HG02973 (cell line): ENCODE measurements around the gene MTHFR.

ENCODE experiments used
- ATAC-seq: cut with Tn5 transposase; IDR thresholded peaks from one replicate; pipeline ENCODE4 v1.9.1; 2021; ENCODE audit warnings: moderate library complexity; ENCODE audit not compliant: unreplicated experiment

Gene MTHFR

DNA sequence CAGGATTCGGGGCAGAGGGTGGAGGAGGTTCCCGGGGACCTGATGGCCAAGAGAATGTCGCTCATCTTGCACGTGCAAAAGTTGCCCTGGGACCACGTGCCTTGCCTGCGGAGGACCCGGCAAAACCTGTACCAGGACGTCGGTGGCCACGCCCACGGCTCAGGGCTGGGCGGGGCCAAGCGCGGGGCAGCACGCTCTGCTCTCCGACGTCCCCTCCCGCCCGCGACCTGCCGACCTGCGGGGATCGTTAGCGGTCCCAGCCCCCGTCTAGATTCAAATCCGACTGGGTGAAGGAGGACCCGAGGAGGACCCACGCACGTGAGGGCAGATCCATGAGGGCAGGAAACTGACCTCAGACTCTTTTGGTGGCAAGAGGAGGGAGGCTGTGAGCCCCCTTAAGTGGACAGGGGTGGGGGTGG lies 43.8 kb downstream of the MTHFR start, which contains the start of gene C1orf167:
TSS of gene C1orf167 (plus strand) at position 206 of the 419 bp plus-strand sequence. CDS start 2,208 bp downstream, outside the sequence.
- no peak for ATAC-seq

DNA sequence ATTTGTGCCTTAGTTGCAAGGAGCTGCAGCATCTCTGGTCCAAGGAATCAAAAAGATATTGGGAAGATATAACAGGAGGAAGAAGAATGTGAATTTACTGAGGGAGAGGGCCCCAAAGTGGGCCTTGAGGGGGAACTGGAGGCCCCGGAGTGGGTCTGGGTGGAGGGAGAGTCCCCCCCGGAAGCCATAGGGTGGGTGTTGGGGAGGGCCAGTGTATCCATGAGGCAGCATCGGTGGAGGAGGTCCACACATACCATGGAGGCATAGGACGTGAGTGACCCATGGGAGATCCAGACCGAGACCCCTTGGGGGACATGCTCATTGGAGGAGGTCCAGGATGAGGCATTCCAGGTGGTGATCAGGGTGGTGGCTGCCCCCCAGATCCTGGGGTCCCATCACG lies 44.5 kb downstream of the MTHFR start:
- no peak for ATAC-seq

DNA sequence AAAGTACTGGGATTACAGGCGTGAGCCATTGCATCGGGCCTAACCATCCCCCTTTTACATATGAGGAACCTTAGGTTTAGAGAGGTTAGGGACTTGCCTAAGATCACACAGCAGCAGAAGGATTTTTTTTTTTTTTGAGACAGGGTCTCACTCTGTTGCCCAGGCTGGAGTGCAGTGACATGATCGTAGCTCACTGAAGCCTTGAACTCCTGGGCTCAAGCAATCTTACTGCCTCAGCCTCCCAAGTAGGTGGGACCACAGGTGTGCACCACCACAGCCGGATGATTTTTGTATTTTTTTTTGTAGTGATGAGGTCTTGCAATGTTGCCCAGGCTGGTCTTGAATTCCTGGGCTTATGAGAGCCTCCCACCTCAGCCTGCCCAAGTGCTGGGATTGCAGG lies 46.0 kb downstream of the MTHFR start:
- no peak for ATAC-seq

DNA sequence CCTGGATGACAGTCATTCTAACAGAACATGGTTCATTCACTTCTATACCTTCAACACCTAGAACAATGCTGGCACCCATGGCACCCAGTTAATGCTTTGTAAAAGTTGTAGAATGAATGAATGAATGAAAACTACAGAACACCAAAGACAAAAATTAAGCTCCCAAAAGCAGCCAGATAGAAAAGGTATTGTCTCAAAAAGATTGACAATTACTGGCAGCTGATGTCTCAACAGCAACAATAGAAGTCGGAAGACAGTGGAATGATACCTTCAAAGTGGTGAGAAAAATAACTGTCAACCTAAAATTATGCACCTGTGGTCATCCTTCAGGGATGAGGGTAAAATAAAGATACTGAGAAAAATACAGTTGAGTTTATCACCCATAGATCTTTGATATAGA lies 48.7 kb downstream of the MTHFR start:
- ATAC-seq, result no peak

DNA sequence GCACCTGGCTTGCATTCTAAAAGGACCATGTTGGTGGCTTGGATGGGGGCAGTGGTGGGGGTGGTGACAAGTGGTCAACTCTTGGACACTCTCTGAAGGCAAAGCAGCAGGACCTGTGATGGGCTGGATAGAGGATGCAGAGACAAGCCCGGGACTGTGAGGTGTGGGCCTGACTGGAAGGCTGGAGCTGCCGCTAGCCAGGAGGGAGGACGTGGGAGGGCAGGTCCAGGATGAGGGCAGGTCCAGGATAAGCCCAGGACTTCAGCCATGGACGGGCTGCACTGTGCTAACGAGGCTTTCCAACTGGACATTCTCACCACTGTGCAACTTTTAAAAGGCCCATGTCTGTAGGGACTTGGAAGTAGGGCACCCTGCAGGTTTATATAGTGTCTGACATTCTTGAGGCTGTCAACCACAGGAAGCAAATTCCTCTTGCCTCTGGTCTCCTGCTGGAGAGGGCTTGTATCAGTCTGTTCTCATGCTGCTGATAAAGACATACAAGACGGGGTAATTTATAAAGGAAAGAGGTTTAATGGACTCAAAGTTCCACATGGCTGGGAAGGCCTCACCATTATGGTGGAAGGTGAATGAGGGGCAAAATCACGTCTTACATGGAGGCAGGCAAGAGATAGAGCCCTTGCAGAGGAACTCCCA lies 52.1 kb downstream of the MTHFR start:
- no peak for ATAC-seq

DNA sequence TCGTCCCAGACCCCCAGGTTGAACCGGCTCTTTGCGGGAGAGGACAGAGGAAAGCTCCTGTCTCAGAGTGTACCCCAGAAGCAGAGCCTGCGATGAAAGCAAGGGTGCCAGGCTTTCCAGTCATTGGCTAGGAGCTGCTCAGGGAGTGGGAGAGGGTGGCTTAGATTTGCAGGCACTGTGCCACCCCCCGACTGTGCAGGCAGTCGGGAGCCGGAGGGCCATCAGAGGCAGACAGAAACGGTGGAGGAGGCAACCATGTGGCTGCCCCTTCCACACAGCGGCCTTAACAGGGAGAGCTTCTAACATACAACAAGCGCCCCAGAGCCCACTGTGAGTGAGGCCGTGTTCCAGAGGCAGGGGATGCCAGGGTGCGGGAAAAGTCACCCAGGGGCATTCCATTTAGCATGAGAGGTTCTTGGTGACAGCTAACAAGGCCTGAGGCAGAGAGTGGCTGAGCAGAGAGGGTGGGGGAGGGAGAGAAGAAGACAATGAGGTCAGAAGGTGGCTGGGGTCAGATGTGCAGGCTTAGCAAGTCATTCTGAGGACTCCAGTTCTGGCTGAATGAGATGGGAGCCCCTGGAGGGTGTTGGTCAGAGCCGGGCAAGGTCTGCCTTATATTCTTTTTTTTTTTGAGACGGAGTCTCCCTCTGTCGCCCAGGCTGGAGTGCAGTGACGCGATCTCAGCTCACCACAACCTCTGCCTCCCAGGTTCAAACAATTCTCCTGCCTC lies 53.2 kb downstream of the MTHFR start:
- no peak for ATAC-seq

DNA sequence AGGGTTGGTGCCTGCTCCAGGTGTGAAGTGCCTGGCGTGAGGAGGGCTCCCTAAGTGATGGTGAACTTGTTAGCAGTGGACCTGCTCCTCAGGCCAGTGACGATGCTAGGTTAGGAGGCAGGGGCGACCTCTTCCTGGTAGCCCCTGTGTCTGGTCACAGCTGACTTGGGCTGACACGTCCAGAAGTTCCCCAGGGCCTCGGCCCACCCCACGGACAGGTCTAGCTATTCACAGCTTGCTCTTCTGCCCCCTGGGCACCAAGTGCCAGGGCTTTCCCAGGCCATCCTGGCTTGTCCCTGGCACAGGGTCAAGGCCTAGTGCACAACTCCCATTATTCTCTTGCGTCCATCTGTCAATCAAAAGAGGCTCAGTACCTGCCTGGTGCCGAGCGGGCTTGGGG lies 54.7 kb downstream of the MTHFR start:
- ATAC-seq, result no peak

DNA sequence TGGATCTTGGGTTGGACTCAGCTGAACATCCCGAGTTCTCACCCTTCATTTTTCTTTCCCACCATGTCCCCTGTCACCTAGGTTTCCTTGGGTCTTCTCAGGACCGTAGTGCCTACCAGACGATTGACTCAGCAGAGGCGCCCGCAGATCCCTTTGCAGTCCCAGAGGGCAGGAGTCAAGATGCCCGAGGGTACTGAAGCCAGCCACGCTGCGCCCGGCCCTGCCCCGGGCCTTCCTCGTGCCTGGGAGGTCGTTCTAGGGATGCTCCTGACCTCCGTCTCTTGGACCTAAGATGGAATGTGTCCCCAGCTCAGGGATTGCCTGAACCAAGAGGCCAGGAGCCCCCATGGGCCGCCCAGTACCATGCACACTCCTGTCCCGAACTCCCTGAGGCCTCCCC lies 55.8 kb downstream of the MTHFR start:
- ATAC-seq, result no peak

DNA sequence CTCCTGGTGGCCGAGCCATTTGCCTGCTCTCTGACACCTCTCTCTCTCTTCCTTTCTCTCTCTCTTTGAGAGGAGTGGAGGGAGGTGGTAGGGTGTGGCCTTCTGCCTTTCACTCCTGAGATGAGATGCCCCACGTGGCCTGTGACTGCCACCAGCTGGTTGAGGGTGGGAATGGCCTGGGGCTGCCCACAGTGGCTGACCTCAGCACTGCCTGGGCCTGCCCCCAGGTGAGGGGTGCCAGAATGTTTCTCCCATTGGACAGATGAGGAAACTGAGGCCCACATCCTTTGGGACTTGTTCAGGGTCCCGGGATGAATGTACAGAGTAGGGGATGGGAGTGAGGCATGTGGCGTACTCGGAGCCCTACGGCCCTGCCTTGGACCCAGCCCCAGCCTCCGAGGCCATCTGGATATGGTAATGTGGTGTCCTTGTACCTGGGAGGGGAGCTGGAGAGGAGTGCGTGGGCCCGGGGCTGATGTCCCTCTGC lies 56.5 kb downstream of the MTHFR start:
- ATAC-seq, result no peak

DNA sequence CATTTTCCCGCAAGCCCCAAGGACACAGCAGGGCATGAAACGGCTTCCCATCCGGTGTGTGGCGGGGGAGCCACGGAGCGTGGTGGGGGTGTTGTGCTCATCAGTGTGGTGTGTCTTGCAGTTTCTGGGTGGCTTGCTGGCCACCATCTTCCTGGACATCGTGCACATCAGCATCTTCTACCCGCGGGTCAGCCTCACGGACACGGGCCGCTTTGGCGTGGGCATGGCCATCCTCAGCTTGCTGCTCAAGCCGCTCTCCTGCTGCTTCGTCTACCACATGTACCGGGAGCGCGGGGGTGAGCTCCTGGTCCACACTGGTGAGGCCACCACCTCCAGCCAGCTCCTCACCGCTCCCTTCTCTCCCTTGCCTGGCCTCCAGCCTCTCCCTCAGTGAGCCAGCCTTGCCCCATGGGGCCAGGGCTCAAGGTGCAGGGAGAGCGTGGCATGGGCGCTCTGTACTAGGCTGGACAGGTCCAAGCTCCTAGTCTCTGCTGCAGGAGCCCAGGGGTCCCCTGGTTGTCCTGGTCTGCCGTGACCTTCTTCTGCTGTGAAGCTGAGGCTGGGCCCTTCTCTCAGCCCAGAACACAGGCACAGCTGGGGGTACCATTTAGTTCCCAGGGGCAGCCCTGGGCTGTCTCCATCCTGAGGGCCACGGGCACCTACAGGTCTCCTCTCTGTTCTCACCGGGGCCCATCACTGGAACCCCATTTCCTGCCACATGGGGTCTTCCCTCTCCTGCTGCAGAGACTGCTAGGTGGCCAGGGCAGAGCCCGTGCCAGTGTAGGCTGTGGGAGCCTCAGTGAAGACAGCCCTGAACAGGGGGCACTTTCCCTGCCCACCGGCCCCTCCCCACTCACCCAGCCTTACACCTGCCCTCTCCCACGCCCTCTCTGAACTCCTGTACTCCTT lies 57.2 kb downstream of the MTHFR start:
- no peak for ATAC-seq

DNA sequence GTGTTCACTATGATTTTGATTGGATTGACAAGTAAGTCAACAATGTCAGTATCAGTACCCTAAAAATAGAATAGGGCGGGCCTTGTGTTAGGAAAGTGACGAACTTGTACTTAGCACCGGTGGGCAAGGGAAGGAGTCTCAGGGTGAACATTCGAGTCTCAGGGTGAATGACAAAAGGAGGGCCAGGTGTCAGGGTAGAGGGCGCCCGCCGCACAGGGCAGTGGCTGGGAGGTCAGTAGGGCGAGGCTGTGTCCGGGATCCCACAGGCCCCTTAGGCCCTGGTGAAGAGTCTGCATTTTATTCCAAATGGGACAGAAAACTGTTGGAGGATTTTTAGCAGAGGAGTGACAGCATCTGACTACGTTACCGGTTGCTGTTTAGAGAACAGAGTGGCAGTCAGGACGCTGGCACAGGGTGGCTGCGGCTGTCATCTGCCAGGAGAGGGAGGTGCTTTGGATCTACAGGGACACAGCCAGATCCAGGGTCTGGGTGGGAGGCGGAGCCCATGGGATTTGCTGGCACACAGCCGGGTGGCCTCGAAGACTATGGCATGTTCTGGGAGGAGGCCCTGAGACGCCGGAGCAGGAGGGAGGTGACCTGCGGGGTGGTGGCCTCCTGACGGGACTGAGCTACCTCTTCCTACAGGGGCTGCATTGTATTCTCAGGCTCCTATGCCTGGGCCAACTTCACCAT lies 58.8 kb downstream of the MTHFR start:
- no peak for ATAC-seq

DNA sequence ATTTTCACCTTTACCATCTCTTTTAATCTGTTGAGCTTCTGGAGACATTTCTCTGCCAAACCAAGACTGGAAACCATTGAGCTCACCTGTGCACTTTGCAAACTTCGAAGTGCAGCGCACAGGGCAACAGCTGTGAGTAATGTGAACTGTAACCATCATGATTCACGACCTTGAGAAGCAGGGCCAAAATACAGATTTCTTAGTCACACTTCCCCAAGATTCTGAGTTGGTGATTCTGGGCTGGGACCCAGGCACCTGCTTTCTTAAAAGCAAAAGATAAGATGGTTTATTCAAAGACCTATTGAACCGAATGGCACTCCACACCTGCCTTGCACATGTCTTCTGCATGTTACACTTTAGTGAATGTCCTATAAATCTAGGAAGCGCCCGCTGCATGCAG lies 59.7 kb downstream of the MTHFR start:
- ATAC-seq, result no peak

DNA sequence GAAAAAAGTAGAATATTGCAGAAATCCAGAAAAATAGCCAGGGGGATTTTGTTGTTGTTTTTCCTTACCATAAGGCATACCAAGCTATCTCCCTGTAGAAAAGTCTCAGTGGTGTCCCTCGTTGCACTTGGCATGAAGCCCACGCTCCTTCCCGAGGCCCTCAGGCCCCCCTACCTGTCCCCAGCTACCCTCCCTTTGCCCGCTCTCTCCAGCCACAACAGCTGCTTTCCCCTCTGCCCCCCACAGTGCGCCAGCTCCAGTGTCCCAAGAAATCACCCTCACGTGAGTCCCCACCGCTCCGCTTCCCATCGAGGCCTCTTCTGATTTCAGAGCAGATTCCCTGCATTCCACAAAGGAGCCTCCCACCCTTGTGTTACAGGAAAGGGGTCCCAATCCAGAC lies 61.5 kb downstream of the MTHFR start:
- no peak for ATAC-seq

DNA sequence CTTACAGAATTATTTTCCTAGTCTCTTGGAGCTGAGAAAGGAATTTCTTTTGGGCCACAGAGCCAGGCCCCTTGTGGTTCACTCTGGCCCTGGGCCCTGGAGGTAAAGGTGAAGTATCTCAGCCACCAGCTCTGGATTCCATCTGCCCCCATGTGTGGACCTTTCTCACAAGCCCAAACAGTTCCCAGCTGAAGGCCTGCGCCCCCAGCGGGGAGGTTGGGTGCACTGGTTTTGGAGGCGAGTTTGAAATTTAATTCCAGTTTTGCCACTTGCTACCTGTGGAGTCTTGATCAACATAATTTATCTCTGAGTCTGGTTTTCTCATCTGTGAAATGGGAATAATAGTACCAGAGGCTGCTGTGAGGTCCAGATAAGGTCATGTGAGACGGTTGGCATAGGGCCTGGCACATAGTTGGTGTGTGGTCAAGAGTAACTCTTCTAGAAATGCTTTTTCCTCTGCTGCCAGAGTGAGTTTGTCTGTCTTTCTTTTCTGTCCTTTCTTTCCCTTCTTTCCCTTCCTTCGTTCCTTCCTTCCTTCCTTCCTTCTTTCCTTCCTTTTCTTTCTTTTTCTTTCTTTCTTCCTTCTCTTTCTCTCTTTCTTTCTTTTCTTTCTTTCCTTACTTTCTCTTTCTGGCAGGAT lies 63.7 kb downstream of the MTHFR start:
- ATAC-seq, result no peak

DNA sequence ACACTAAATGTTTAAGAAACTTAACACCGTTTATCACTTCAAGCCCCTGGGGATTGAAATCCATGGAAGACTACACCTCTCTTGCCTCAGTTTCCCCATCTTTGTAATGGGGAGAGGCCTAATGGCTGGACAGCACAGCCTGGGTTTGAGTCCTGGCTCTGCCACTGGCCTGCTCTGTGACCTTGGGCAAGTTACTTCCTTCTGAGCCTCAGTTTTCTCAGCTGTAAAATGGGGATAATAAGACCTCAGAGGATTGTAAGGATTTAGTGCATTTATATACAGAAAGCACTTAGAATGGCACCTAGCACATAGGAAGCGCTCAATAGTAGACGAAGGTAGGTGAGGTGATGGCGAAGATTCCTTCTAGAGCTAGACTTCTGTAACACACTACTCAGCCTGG lies 64.3 kb downstream of the MTHFR start:
- no peak for ATAC-seq

DNA sequence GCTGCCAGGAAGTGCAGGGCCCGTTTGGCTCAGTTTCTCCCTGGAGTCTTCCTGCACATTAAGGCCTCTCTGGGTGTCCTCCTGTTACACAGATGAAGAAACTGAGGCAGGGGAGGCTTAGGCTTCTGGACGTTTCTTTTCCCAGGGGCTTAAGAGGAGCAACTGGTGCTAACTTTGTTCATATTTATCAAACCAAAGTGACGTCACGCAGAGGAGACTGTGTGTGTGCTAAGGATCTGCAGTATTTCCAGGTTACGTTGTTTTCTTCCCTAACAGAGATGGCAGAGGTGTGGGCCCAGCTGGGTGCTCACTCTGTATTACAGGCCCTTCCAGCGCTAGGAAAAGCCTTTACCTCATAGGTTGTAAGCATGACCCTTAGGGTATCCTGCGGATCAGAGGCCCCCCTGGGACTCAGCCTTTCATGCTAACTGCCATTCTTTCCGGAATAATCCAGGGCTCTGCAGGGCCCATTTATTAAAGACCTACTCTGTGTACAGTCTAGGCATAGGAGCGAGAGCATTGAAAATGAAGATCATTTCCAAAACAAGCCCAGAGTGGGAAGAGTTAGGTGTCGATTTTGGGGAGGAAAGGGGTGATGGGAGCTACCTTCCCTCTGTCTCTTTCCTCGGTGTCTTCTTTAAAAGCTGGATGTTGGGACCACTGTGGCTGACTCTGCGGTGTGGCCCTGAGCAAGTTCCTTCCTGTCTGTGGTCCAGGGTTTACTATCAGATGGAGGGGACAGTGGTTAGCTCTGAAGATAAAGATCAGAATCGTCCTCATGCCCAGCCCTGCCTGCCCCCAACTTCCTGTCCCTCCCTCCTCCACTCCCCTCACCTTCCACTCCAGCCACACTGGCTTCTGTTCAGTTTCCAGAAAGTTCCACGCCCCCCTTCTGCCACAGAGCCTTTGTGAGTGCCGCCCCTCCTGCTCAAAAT lies 65.2 kb downstream of the MTHFR start:
- ATAC-seq, result no peak

DNA sequence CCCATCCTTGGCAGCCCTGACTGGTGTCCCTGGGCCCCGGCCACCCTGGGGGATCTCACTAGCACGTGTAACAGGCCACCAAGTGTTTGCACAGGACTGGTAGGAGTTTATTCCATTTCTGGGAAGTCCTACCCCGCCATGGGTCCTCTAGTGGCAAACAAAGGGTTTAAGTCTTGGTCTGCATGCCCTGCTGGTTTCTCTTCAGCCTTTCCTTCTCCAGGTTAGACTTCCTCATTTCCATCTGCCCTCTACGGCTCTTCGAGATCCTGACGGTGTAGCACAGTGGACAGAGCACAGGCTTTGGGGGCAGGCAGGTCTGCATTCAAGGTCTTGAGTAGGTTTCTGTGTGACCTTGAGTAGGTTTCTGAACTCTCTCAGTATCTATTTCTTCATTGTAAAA lies 67.0 kb downstream of the MTHFR start:
- no peak for ATAC-seq

DNA sequence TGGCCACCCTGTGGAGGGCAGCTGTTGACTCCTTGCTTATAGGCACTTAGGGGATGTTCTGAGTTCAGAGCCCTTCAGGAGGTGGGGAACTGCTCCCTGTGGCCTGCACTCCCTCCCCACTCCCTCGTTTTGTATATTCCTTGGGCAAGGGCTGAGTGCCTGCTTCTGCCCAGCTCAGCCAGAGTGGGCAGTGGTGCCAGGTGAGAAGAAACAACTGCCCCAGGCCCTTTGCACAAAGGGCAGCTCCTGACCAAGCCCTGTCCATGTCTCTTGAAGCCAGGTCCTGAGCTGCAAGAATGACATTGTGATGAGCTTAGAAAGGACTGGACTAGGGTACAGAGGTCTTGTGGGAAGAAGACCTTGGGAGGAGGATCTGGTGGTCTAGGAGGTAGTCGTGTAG lies 67.7 kb downstream of the MTHFR start:
- no peak for ATAC-seq
